Mesenchymal stem cell (in vitro differentiated cells and primary cell): ENCODE results near the gene AOX1.

ENCODE experiments used
- DNase-seq: peaks from one replicate; pipeline ENCODE4 v3.0.0-alpha.2; 2013
- H2AFZ ChIP-seq: one replicate; pipeline ENCODE4 v1.6.1; 2013; ENCODE audit warnings: low read depth, mild to moderate bottlenecking, control low read depth, inconsistent platforms, low read length, moderate library complexity
- H2AK5ac ChIP-seq: 2 replicates; pipeline ENCODE4 v1.6.1; 2013; ENCODE audit warnings: low read length, moderate library complexity, mild to moderate bottlenecking, inconsistent platforms; ENCODE audit not compliant: severe bottlenecking
- H2BK120ac ChIP-seq: one replicate; pipeline ENCODE4 v1.6.1; 2013; ENCODE audit warnings: low read depth, mild to moderate bottlenecking, inconsistent platforms, low read length, moderate library complexity
- H2BK12ac ChIP-seq, 2 experiments: one replicate each; pipeline ENCODE4 v1.6.1; 2013; ENCODE audit warnings: inconsistent platforms in 2 of 2, low read length in 2 of 2, mild to moderate bottlenecking in 2 of 2, moderate library complexity in 2 of 2, control low read depth in 1 of 2
- H2BK15ac ChIP-seq: one replicate; pipeline ENCODE4 v1.6.1; 2013; ENCODE audit warnings: mild to moderate bottlenecking, low read depth, inconsistent platforms; ENCODE audit not compliant: poor library complexity, severe bottlenecking
- H2BK5ac ChIP-seq: 2 replicates; pipeline ENCODE4 v1.6.1; 2013; ENCODE audit warnings: low read depth, mild to moderate bottlenecking, low read length, control low read depth, inconsistent platforms; ENCODE audit not compliant: poor library complexity, severe bottlenecking
- H3K14ac ChIP-seq, 2 experiments: one replicate each; pipeline ENCODE4 v1.6.1; 2013; ENCODE audit warnings: inconsistent platforms in 2 of 2, low read length in 2 of 2, control low read depth in 1 of 2, mild to moderate bottlenecking in 1 of 2, moderate library complexity in 1 of 2
- H3K18ac ChIP-seq, 2 experiments: one replicate each; pipeline ENCODE4 v1.6.1; 2013; ENCODE audit warnings: inconsistent platforms in 2 of 2, low read length in 2 of 2, control low read depth in 1 of 2, low read depth in 1 of 2, mild to moderate bottlenecking in 1 of 2
- H3K23ac ChIP-seq, 2 experiments: one replicate each; pipeline ENCODE4 v1.6.1; 2013; ENCODE audit warnings: inconsistent platforms in 2 of 2, low read length in 2 of 2, mild to moderate bottlenecking in 2 of 2, moderate library complexity in 2 of 2, control low read depth in 1 of 2
- H3K27ac ChIP-seq: 2 replicates; pipeline ENCODE4 v1.5.1; 2013; ENCODE audit warnings: mild to moderate bottlenecking, moderate library complexity, low read length, control low read depth, inconsistent platforms; ENCODE audit not compliant: poor library complexity, severe bottlenecking
- H3K27me3 ChIP-seq, 2 experiments: 2 replicates each; pipeline versions ENCODE4 v1.6.1 to v1.7.0; 2013; ENCODE audit warnings: low read length in 2 of 2, mild to moderate bottlenecking in 2 of 2, moderate library complexity in 2 of 2, control low read depth in 1 of 2, inconsistent platforms in 1 of 2; ENCODE audit not compliant: control insufficient read depth in 1 of 2, insufficient read depth in 1 of 2
- H3K36me3 ChIP-seq, 2 experiments: 2 replicates each; pipeline versions ENCODE4 v1.6.1 to v1.7.0; 2013; ENCODE audit warnings: low read length in 2 of 2, control low read depth in 1 of 2, inconsistent platforms in 1 of 2, low read depth in 1 of 2, mild to moderate bottlenecking in 1 of 2; ENCODE audit not compliant: insufficient read depth in 2 of 2, control insufficient read depth in 1 of 2
- H3K4ac ChIP-seq, 2 experiments: one replicate each; pipeline ENCODE4 v1.6.1; 2013; ENCODE audit warnings: inconsistent platforms in 2 of 2, low read length in 2 of 2, mild to moderate bottlenecking in 2 of 2, moderate library complexity in 2 of 2, control low read depth in 1 of 2, low read depth in 1 of 2
- H3K4me1 ChIP-seq: 2 replicates; pipeline ENCODE4 v1.6.1; 2013; ENCODE audit warnings: low read depth, low read length, control low read depth; ENCODE audit not compliant: control insufficient read depth, insufficient read depth
- H3K4me2 ChIP-seq: 2 replicates; pipeline ENCODE4 v1.6.1; 2013; ENCODE audit warnings: low read length, mild to moderate bottlenecking, inconsistent platforms; ENCODE audit not compliant: poor library complexity, severe bottlenecking
- H3K4me3 ChIP-seq, 2 experiments: 2 replicates each; pipeline versions ENCODE4 v1.5.1 to v1.7.0; 2013; ENCODE audit warnings: low read length in 2 of 2, mild to moderate bottlenecking in 2 of 2, control low read depth in 1 of 2, low read depth in 1 of 2; ENCODE audit not compliant: insufficient read depth in 1 of 2
- H3K79me1 ChIP-seq: replicated peaks from 2 replicates; pipeline ENCODE4 v1.6.1; 2013; ENCODE audit warnings: mild to moderate bottlenecking, control low read depth, low read length, inconsistent platforms; ENCODE audit not compliant: poor library complexity, severe bottlenecking
- H3K9ac ChIP-seq: 2 replicates; pipeline ENCODE4 v1.7.0; 2013; ENCODE audit warnings: mild to moderate bottlenecking, low read length, moderate library complexity
- H3K9me3 ChIP-seq: 2 replicates; pipeline ENCODE4 v1.7.0; 2013; ENCODE audit warnings: mild to moderate bottlenecking, low read length; ENCODE audit not compliant: control insufficient read depth
- H4K8ac ChIP-seq: one replicate; pipeline ENCODE4 v1.6.1; 2013; ENCODE audit warnings: inconsistent platforms, mild to moderate bottlenecking, low read length, moderate library complexity
- H4K91ac ChIP-seq: one replicate; pipeline ENCODE4 v1.6.1; 2013; ENCODE audit warnings: mild to moderate bottlenecking, low read length, inconsistent platforms
- WGBS: methylation state at CpG from one replicate; pipeline ENCODE4 v1.1.7; 2013; ENCODE audit warnings: mixed read lengths; 5-methylcytosine and 5-hydroxymethylcytosine counted together

The AOX1 gene

DNA sequence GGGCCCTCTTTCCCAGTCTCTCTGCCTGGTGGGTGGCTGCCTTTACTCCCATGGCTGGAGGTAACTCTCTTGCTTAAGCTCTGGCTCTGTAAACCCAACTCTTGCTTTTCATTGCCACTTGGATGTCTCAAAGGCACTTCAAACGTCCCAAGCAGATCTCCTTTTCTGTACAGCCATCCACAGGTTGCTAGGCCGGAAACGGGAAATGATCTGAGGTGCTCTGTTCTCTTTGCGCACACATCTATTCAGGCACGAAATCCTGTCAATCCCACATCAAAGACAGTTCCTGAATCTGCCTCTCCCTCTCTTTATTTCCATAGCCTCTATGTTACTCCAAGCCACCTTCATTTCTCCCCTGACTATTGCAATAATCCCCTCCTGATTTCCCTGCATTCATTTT, 87.4 kb downstream of the AOX1 start:
- DNase-seq = no peak
- Histone ChIP-seq H2AFZ (no peak overlapping the region), H3K4ac (no peak overlapping the region), H3K14ac (no peak overlapping the region), H3K36me3 (peaks cover 0 to 31% of the 10 kb centered on the region in 2 experiments), H4K8ac (no peak overlapping the region), H2BK15ac (no peak overlapping the region), H3K4me1 (no peaks in the 10 kb centered on the region), H3K27me3 (no peaks in the 10 kb centered on the region), H3K27ac (no peak overlapping the region), H2AK5ac (no peak overlapping the region), H3K4me3 (no peak overlapping the region), H4K91ac (no peak overlapping the region), H2BK12ac (no peak overlapping the region), H3K4me2 (no peak overlapping the region), H3K18ac (peak overlapping the region in 1 of 2 experiments; percentile 48), H3K79me1 (no peaks in the 10 kb centered on the region), H3K23ac (no peak overlapping the region), H3K9ac (no peak overlapping the region), H3K9me3 (no peaks in the 10 kb centered on the region), H2BK5ac (no peak overlapping the region), H2BK120ac (no peak overlapping the region)
- WGBS = 88% methylated on average over 5 of the region's 5 CpGs

GRCh38 chr2:200674837-200675236, 89.0 kb downstream of the AOX1 start:
- H3K36me3 ChIP-seq = peaks cover 0 to 25% of the 10 kb centered on the region in 2 experiments
- H3K27ac ChIP-seq = no peak overlapping the region
- no peak overlapping the region for H2BK5ac ChIP-seq
- no peak overlapping the region for H4K8ac ChIP-seq
- no peak overlapping the region for H3K4me2 ChIP-seq
- H2AK5ac ChIP-seq = no peak overlapping the region
- no peaks in the 10 kb centered on the region for H3K79me1 ChIP-seq
- H3K23ac ChIP-seq = no peak overlapping the region
- no peak overlapping the region for H3K4me3 ChIP-seq
- no peaks in the 10 kb centered on the region for H3K4me1 ChIP-seq
- H3K18ac ChIP-seq = no peak overlapping the region
- no peak overlapping the region for H2AFZ ChIP-seq
- H3K27me3 ChIP-seq = no peaks in the 10 kb centered on the region
- no peak overlapping the region for H3K4ac ChIP-seq
- no peak overlapping the region for H3K14ac ChIP-seq
- no peak for DNase-seq
- no peaks in the 10 kb centered on the region for H3K9me3 ChIP-seq
- no peak overlapping the region for H4K91ac ChIP-seq
- no peak overlapping the region for H2BK15ac ChIP-seq
- H3K9ac ChIP-seq = no peak overlapping the region
- 79% methylated on average over 7 of the region's 7 CpGs for WGBS
- H2BK120ac ChIP-seq = no peak overlapping the region
- H2BK12ac ChIP-seq = no peak overlapping the region

DNA sequence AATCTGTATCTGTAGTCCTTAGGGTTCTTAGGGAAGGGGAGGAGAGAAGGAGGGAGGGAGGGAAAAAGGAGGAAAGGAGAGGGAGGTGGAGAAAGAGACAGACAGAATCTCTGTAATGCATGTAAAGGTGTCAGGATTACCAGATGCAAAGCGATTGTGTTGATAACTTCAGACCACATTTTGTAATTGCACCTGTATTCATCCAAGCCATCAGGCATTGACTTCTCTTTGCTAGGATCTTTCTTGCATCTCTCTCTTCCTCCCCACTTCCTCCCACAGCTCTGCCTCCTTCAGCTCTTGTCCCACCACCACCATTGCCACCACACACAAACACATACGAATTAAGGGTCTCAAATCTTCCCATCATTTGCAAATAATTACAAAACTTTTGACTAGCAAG, 91.4 kb downstream of the AOX1 start:
- H2BK5ac ChIP-seq = no peak overlapping the region
- H2BK15ac ChIP-seq = no peak overlapping the region
- H3K9ac ChIP-seq = no peak overlapping the region
- H2BK120ac ChIP-seq = no peak overlapping the region
- WGBS = 85% methylated on average over 2 of the region's 2 CpGs
- no peaks in the 10 kb centered on the region for H3K79me1 ChIP-seq
- peaks cover 0 to 15% of the 10 kb centered on the region in 2 experiments for H3K36me3 ChIP-seq
- no peak overlapping the region for H3K4me3 ChIP-seq
- H3K4me1 ChIP-seq = no peaks in the 10 kb centered on the region
- no peak overlapping the region for H3K4me2 ChIP-seq
- no peak for DNase-seq
- H3K18ac ChIP-seq = no peak overlapping the region
- no peak overlapping the region for H3K4ac ChIP-seq
- no peak overlapping the region for H3K14ac ChIP-seq
- H4K91ac ChIP-seq = no peak overlapping the region
- H3K27me3 ChIP-seq = no peaks in the 10 kb centered on the region
- no peak overlapping the region for H2AK5ac ChIP-seq
- no peaks in the 10 kb centered on the region for H3K9me3 ChIP-seq
- no peak overlapping the region for H2AFZ ChIP-seq
- H2BK12ac ChIP-seq = no peak overlapping the region
- no peak overlapping the region for H3K23ac ChIP-seq
- no peak overlapping the region for H4K8ac ChIP-seq
- no peak overlapping the region for H3K27ac ChIP-seq

DNA sequence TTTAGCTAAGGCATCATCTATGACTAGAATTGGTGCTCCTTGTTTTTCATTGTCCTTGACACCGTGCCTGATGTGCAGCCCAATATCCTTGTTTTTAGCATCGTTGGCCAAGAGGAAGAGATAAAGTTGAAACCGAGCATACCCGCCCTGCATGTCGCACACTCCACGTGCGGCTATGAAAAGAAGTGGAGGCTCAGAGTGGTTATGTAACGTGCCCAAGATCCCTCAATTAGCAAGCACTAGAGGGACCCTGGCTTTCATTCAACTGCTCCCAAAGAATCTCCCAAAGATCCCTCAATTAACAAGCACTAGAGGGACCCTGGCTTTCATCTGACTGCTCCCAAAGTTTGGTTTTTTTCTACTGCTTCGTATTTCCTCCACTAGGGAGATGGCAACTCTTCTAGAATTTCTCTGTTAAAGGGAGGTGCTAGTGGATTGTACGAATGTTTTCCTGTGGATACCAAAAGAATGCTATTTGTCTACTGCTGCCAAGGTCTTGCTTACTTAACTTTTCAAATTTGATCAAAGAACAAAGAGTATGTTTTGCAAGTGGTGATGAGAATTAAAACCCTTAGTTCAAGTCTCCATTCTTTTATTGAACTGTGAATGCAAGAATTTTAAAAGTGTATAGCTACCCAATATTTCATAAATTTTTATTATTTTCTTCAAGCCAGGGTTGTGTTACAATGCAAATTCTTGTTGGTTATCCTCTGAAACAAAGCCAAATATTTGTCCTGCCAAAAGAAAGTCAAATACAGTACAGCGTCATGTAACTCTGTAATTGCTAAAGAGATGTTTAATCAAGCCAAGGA, 92.1 kb downstream of the AOX1 start:
- Histone ChIP-seq H3K36me3 (peaks cover 0 to 15% of the 10 kb centered on the region in 2 experiments), H4K91ac (no peak overlapping the region), H3K4ac (no peak overlapping the region), H3K4me2 (no peak overlapping the region), H2BK15ac (no peak overlapping the region), H3K4me3 (no peak overlapping the region), H2BK5ac (no peak overlapping the region), H3K9ac (peak overlapping the region; percentile 27), H3K9me3 (no peaks in the 10 kb centered on the region), H3K79me1 (no peaks in the 10 kb centered on the region), H3K14ac (no peak overlapping the region), H2BK12ac (no peak overlapping the region), H4K8ac (no peak overlapping the region), H2AK5ac (no peak overlapping the region), H3K27me3 (no peaks in the 10 kb centered on the region), H3K4me1 (no peaks in the 10 kb centered on the region), H3K27ac (no peak overlapping the region), H3K18ac (no peak overlapping the region), H2AFZ (no peak overlapping the region), H3K23ac (no peak overlapping the region), H2BK120ac (no peak overlapping the region)
- WGBS = 81% methylated on average over 10 of the region's 11 CpGs
- no peak for DNase-seq
